Fibroblast of lung (primary cell): ENCODE data around the gene POLR2F. TPM values are rescaled to one million over a fixed set of nuclear protein-coding genes. Genes with fewer than 3 reads are reported as not detected.
"Not testable (repeated sequence)": the region's sequence is repeated elsewhere in the genome, so short reads cannot be mapped to it uniquely, and the experiment has no call there.

Experiments used
- DNase-seq, 2 donors: peaks; one replicate each; pipeline versions ENCODE4 v3.0.0 to v3.0.0-alpha.2; 2010; ENCODE audit warnings: low read depth in 2 of 2
- H2AFZ ChIP-seq: 2 replicates; pipeline ENCODE4 v1.5.1; 2012; ENCODE audit warnings: low read length, control low read depth, inconsistent platforms
- H3K27ac ChIP-seq: 2 replicates; pipeline ENCODE4 v1.5.1; 2011; ENCODE audit warnings: low read length, control low read depth; ENCODE audit not compliant: insufficient read depth
- H3K27me3 ChIP-seq: 2 replicates; pipeline ENCODE4 v1.5.1; 2011; ENCODE audit warnings: mild to moderate bottlenecking, low read length; ENCODE audit not compliant: control insufficient read depth, insufficient read depth
- H3K36me3 ChIP-seq: 2 replicates; pipeline ENCODE4 v1.5.1; 2011; ENCODE audit warnings: low read length; ENCODE audit not compliant: control insufficient read depth, insufficient read depth
- H3K4me1 ChIP-seq: 2 replicates; pipeline ENCODE4 v1.5.1; 2011; ENCODE audit warnings: low read length; ENCODE audit not compliant: control insufficient read depth, insufficient read depth; ENCODE audit errors: extremely low read depth
- H3K4me2 ChIP-seq: 2 replicates; pipeline ENCODE4 v1.5.1; 2011; ENCODE audit warnings: low read length, control low read depth; ENCODE audit not compliant: insufficient read depth; ENCODE audit errors: extremely low read depth
- H3K4me3 ChIP-seq, 4 experiments: fragments of 200-600 bp in 1 of 4; sonication (generic) in 1 of 4; replicated peaks in 1 of 4; 2 replicates each; pipeline ENCODE4 v1.5.1; 2011 to 2016; ENCODE audit warnings: low read length in 4 of 4, low read depth in 3 of 4, mild to moderate bottlenecking in 3 of 4, control low read depth in 2 of 4, inconsistent platforms in 1 of 4, mixed read lengths in 1 of 4; ENCODE audit not compliant: insufficient read depth in 1 of 4; ENCODE audit errors: control extremely low read depth in 1 of 4
- H3K79me2 ChIP-seq: 2 replicates; pipeline ENCODE4 v1.5.1; 2012; ENCODE audit warnings: mild to moderate bottlenecking, low read length, inconsistent platforms; ENCODE audit not compliant: control insufficient read depth, insufficient read depth
- H3K9ac ChIP-seq: 2 replicates; pipeline ENCODE4 v1.5.1; 2011; ENCODE audit warnings: mild to moderate bottlenecking, low read length, control low read depth; ENCODE audit not compliant: insufficient read depth
- H3K9me3 ChIP-seq: 2 replicates; pipeline ENCODE4 v1.5.1; 2012; ENCODE audit warnings: low read depth, low read length; ENCODE audit not compliant: control insufficient read depth, insufficient read depth
- H4K20me1 ChIP-seq: 2 replicates; pipeline ENCODE4 v1.5.1; 2011; ENCODE audit warnings: low read length; ENCODE audit not compliant: control insufficient read depth, insufficient read depth; ENCODE audit errors: extremely low read depth
- EZH2 ChIP-seq: IDR thresholded peaks from 2 replicates; pipeline ENCODE4 v1.5.1; 2012; ENCODE audit warnings: low read length, control low read depth, mild to moderate bottlenecking; ENCODE audit errors: missing control alignments
- polyA plus RNA-seq, 2 donors: library from polyadenylated mRNA; depleted of rRNA in 1 of 2; stranded (reverse) in 1 of 2; unstranded in 1 of 2; fragments of >200 nt; gene quantifications; 2 replicates each; pipeline ENCODE4 v1.2.1, GENCODE V29; 2011 to 2012; ENCODE audit warnings: missing spikeins in 1 of 2
- total RNA-seq: library from RNA; depleted of rRNA; stranded (reverse); fragments of >200 nt; gene quantifications from 2 replicates; pipeline ENCODE4 v1.2.1, GENCODE V29; 2014
- TF ChIP-seq, protein P1 (sequence below), 2 donors: IDR thresholded peaks in 1 of 2; conservative IDR thresholded peaks in 1 of 2; 1 replicate in 1 of 2; 2 replicates in 1 of 2; pipeline ENCODE4 v1.5.1; 2011 to 2012; ENCODE audit warnings: low read length in 2 of 2, control low read depth in 1 of 2, inconsistent platforms in 1 of 2, low read depth in 1 of 2, mild to moderate bottlenecking in 1 of 2

The POLR2F gene
- total and polyA plus RNA-seq, 2 donors (not counting 1 experiment from before 2014, with no cell fraction given), result 31.9 to 82.0 TPM

- no peak overlapping the region for H2AFZ ChIP-seq
- no peak for DNase-seq
- H3K4me1 ChIP-seq, result peaks cover 4% of the 10 kb centered on the region
- TF ChIP-seq, protein P1, sequence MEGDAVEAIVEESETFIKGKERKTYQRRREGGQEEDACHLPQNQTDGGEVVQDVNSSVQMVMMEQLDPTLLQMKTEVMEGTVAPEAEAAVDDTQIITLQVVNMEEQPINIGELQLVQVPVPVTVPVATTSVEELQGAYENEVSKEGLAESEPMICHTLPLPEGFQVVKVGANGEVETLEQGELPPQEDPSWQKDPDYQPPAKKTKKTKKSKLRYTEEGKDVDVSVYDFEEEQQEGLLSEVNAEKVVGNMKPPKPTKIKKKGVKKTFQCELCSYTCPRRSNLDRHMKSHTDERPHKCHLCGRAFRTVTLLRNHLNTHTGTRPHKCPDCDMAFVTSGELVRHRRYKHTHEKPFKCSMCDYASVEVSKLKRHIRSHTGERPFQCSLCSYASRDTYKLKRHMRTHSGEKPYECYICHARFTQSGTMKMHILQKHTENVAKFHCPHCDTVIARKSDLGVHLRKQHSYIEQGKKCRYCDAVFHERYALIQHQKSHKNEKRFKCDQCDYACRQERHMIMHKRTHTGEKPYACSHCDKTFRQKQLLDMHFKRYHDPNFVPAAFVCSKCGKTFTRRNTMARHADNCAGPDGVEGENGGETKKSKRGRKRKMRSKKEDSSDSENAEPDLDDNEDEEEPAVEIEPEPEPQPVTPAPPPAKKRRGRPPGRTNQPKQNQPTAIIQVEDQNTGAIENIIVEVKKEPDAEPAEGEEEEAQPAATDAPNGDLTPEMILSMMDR (conservative IDR thresholded peaks at IDR 0.05 in 1 of 2, IDR thresholded peaks at IDR 0.05 in 1 of 2; ENCODE audit: low read depth in 1 of 2, low read length in 2 of 2), result no peak
- no peak for TF ChIP-seq EZH2
- H3K27ac ChIP-seq, result no peak overlapping the region
- no peaks in the 10 kb centered on the region for H4K20me1 ChIP-seq
- H3K4me2 ChIP-seq, result peak overlapping the region; percentile 82
- peaks cover 11% of the 10 kb centered on the region for H3K36me3 ChIP-seq
- H3K9me3 ChIP-seq, result no peaks in the 10 kb centered on the region
- H3K4me3 ChIP-seq, result peak overlapping the region; percentile 68 to 97 (median 86)
- no peak overlapping the region for H3K9ac ChIP-seq
- H3K27me3 ChIP-seq, result no peaks in the 10 kb centered on the region
- H3K79me2 ChIP-seq, result peaks cover 15% of the 10 kb centered on the region
Measured at GRCh38 chr22:37954686-37955085, 1.2 kb downstream of the POLR2F start.

GRCh38 chr22:37955825-37956397 lies 2.4 kb downstream of the POLR2F start:
- DNase-seq, H3K9ac ChIP-seq, H3K4me3 ChIP-seq, H3K9me3 ChIP-seq, H3K27ac ChIP-seq, H3K4me2 ChIP-seq, H4K20me1 ChIP-seq, H3K4me1 ChIP-seq, H3K27me3 ChIP-seq, H2AFZ ChIP-seq: not testable (repeated sequence)
- H3K79me2 ChIP-seq, result peaks cover 15% of the 10 kb centered on the region
- peaks cover 11% of the 10 kb centered on the region for H3K36me3 ChIP-seq

DNA sequence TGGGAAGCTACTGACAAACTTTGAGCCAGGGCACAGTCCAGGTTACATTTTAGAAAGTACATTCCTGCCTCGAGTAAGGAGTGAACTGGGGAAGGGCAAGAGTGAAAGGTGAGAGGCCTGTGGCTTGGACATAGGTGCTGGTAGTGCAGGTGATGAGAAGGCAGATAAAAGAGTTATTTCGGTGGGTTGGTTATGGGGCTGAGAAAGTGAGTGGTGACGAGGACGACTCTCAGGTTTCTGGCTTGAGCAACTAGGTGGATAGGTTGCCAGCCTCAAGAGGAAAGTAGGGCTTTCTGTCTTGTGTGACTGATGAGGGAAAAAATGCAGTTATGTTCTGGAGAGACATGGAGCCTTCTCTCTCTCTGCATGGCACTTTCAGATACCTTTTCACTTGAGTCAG lies 3.7 kb downstream of the POLR2F start:
- Histone ChIP-seq H3K4me3 (no peak overlapping the region), H3K4me1 (peaks cover 4% of the 10 kb centered on the region), H3K9ac (no peak overlapping the region), H3K79me2 (peaks cover 15% of the 10 kb centered on the region), H3K9me3 (no peaks in the 10 kb centered on the region), H4K20me1 (no peaks in the 10 kb centered on the region), H3K27me3 (no peaks in the 10 kb centered on the region), H2AFZ (no peak overlapping the region), H3K4me2 (no peak overlapping the region), H3K36me3 (peaks cover 13% of the 10 kb centered on the region), H3K27ac (no peak overlapping the region)
- DNase-seq, result no peak
- TF ChIP-seq EZH2, result no peak
- TF ChIP-seq, protein P1 (conservative IDR thresholded peaks at IDR 0.05 in 1 of 2, IDR thresholded peaks at IDR 0.05 in 1 of 2; ENCODE audit: low read depth in 1 of 2, low read length in 2 of 2), result no peak
